HCT116 (cell line): ENCODE data around the gene DYNLRB1.

Experiments
- CEBPB ChIP-seq: IDR thresholded peaks from 2 replicates; pipeline ENCODE4 v1.6.1; 2012; ENCODE audit warnings: low read depth
- CTCF ChIP-seq, 3 experiments: fragments of 200-600 bp in 1 of 3; sonication (generic) in 1 of 3; IDR thresholded peaks in 2 of 3; conservative IDR thresholded peaks in 1 of 3; 2 replicates each; pipeline ENCODE4 v1.5.1; 2012 to 2017; ENCODE audit warnings: low read depth in 2 of 3, low read length in 2 of 3, antibody characterized with exemption in 1 of 3, borderline replicate concordance in 1 of 3, control low read depth in 1 of 3, mild to moderate bottlenecking in 1 of 3, mixed read lengths in 1 of 3, mixed run types in 1 of 3, moderate library complexity in 1 of 3; ENCODE audit not compliant: insufficient read depth in 1 of 3
- ELF1 ChIP-seq: IDR thresholded peaks from 2 replicates; pipeline ENCODE4 v1.6.1; 2012; ENCODE audit warnings: low read depth, borderline replicate concordance
- EZH2 ChIP-seq: fragments of 200-600 bp; sonication (generic); IDR thresholded peaks from 2 replicates; pipeline ENCODE4 v1.6.1; 2017; ENCODE audit warnings: antibody characterized with exemption, mixed run types
- EZH2phosphoT487 ChIP-seq: fragments of 200-600 bp; IDR thresholded peaks from 2 replicates; pipeline ENCODE4 v1.6.1; 2018; ENCODE audit warnings: antibody characterized with exemption, borderline replicate concordance
- FOSL1 ChIP-seq: IDR thresholded peaks from 2 replicates; pipeline ENCODE4 v1.6.1; 2012; ENCODE audit warnings: low read depth
- POLR2A ChIP-seq: IDR thresholded peaks from 2 replicates; pipeline ENCODE4 v1.7.0; 2011; ENCODE audit warnings: borderline replicate concordance; ENCODE audit not compliant: insufficient read depth, insufficient read length; ENCODE audit errors: extremely low read depth
- POLR2AphosphoS5 ChIP-seq: IDR thresholded peaks from 2 replicates; pipeline ENCODE4 v1.6.1; 2011; ENCODE audit warnings: mild to moderate bottlenecking, low read depth, low read length, moderate library complexity
- RAD21 ChIP-seq: IDR thresholded peaks from 2 replicates; pipeline ENCODE4 v1.6.1; 2012; ENCODE audit warnings: low read depth, mild to moderate bottlenecking
- REST ChIP-seq: IDR thresholded peaks from 2 replicates; pipeline ENCODE4 v1.6.1; 2012; ENCODE audit warnings: low read depth
- TF ChIP-seq, protein P1 (sequence below): IDR thresholded peaks from 2 replicates; pipeline ENCODE4 v1.6.1; 2012

DNA sequence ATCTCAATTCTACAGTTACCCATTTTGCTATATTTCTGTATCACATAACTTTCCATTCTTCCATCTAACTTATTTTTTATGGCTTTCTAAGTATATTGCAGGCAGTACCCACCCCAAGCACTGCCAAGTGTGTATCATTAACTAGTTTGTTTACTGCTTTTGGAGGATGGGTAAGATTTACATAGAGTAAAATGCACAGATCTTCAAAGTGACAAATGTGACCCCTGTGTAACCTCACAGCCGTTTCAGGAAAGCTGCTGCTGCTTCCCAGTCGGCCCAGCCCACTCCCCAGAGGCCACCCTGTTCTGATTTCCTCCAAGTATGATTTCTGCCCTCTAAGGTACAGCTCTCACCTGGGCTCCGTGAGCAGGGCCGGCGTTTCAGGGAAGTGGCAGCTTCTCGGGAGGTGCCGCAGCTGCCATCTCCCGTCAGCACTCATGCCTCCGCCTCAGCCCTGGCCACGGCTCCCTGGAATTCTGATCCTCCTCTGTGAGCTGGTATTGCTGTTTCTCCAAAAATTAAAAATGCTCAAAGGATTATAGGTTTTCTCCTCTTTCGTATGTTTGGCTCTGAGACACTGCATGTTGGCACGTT, 27.3 kb downstream of the DYNLRB1 start:
- TF ChIP-seq POLR2AphosphoS5 (no peak), CEBPB (no peak), POLR2A (no peak), CTCF (IDR thresholded peaks at IDR 0.05 in 2 of 3, conservative IDR thresholded peaks at IDR 0.05 in 1 of 3; ENCODE audit: borderline replicate concordance in 1 of 3, insufficient read depth in 1 of 3, low read depth in 2 of 3, low read length in 2 of 3) (no peak), RAD21 (no peak), EZH2phosphoT487 (no peak), REST (no peak), FOSL1 (no peak), ELF1 (no peak), EZH2 (no peak)
- TF ChIP-seq, protein P1, sequence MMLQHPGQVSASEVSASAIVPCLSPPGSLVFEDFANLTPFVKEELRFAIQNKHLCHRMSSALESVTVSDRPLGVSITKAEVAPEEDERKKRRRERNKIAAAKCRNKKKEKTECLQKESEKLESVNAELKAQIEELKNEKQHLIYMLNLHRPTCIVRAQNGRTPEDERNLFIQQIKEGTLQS: no peak
